Stomach (tissue), 4 donors: ENCODE measurements around the gene FOXO3.

ENCODE experiments used
- CTCF ChIP-seq, 7 experiments: fragments of 450-650 bp in 4 of 7; fragments of 200-600 bp in 3 of 7; sonication (generic) in 3 of 7; IDR thresholded peaks; one replicate each; pipeline ENCODE4 v1.5.1; 2016 to 2019; ENCODE audit warnings: antibody characterized with exemption in 7 of 7, control low read depth in 2 of 7, mild to moderate bottlenecking in 1 of 7
- POLR2A ChIP-seq, 4 donors: fragments of 450-650 bp; IDR thresholded peaks; one replicate each; pipeline ENCODE4 v1.6.1; 2016; ENCODE audit warnings: antibody characterized with exemption in 4 of 4, control low read depth in 2 of 4, mild to moderate bottlenecking in 1 of 4, moderate library complexity in 1 of 4

- no peak for TF ChIP-seq CTCF (IDR thresholded peaks at IDR 0.05)
- no peak for TF ChIP-seq POLR2A (IDR thresholded peaks at IDR 0.05)
These were observed 89.6 kb downstream of the FOXO3 start for GRCh38 chr6:108650325-108650724.
